ENCODE data around the gene STX10.

- TF ChIP-seq CTCF (IDR thresholded peaks at IDR 0.05) (no peak), REST (IDR thresholded peaks at IDR 0.05; ENCODE audit: insufficient read depth in 1 of 2, low read depth in 2 of 2, low read length in 1 of 2) (no peak), POLR2AphosphoS5 (IDR thresholded peaks at IDR 0.05; ENCODE audit: low read depth, low read length) (no peak), SIN3A (IDR thresholded peaks at IDR 0.05; ENCODE audit: borderline replicate concordance, insufficient read depth, low read depth, low read length) (no peak)
Observed at GRCh38 chr19:13149628-13150186, 468 bp downstream of the STX10 start.

Measured in Panc1 (cell line).